ENCODE results near the gene LIX1L. TPM values are rescaled to one million over a fixed set of nuclear protein-coding genes. Genes with fewer than 3 reads are reported as not detected.

Gene LIX1L
- polyA plus RNA-seq, 1 donor (not counting 4 experiments of a cell fraction or from before 2014, with no cell fraction given): 20.0 TPM

- no peak overlapping the region for H3K27ac ChIP-seq (ENCODE audit: control insufficient read depth, insufficient read depth, low read length)
- H3K36me3 ChIP-seq (ENCODE audit: control insufficient read depth in 2 of 2, extremely low read depth in 1 of 2, insufficient read depth in 2 of 2, low read length in 2 of 2): peaks cover 2 to 3% of the 10 kb centered on the region in 2 experiments
- FAIRE-seq: no peak
- no peak overlapping the region for H3K4me3 ChIP-seq (ENCODE audit: control insufficient read depth in 2 of 3, extremely low read depth in 1 of 3, insufficient read depth in 2 of 3, low read depth in 1 of 3, low read length in 3 of 3)
- TF ChIP-seq CTCF (optimal IDR thresholded peaks at IDR 0.05 in 1 of 3, IDR thresholded peaks at IDR 0.05 in 1 of 3, conservative IDR thresholded peaks at IDR 0.05 in 1 of 3; ENCODE audit: extremely low read depth in 1 of 3, insufficient read depth in 2 of 3, low read length in 3 of 3): no peak
- no peaks in the 10 kb centered on the region for H3K9me1 ChIP-seq (ENCODE audit: control insufficient read depth, extremely low read depth, insufficient read depth, low read length)
- no peak overlapping the region for H3K4me2 ChIP-seq (ENCODE audit: control insufficient read depth, extremely low read depth, insufficient read depth, low read depth, low read length)
- no peaks in the 10 kb centered on the region for H4K20me1 ChIP-seq (ENCODE audit: control insufficient read depth, extremely low read depth, insufficient read depth, low read length)
- dilution Hi-C loops (cut with MboI; ENCODE audit: extremely low pct_ligation_motif_present, low sequenced_read_pairs): no loop called here
- no peaks in the 10 kb centered on the region for H3K9me3 ChIP-seq (ENCODE audit: control insufficient read depth, low read depth, low read length)
- peaks cover 28% of the 10 kb centered on the region for H3K4me1 ChIP-seq (ENCODE audit: control insufficient read depth, extremely low read depth, insufficient read depth, low read length)
- no peaks in the 10 kb centered on the region for H3K79me2 ChIP-seq (ENCODE audit: control insufficient read depth, insufficient read depth, low read length)
- no peak for DNase-seq (ENCODE audit: low read depth, low spot score)
- no peak overlapping the region for H3K9ac ChIP-seq (ENCODE audit: control insufficient read depth, extremely low read depth, insufficient read depth, low read length)
- H2AFZ ChIP-seq (ENCODE audit: control insufficient read depth, low read length): no peak overlapping the region
- no peaks in the 10 kb centered on the region for H3K27me3 ChIP-seq (ENCODE audit: control insufficient read depth, extremely low read depth, insufficient read depth, low read length)
These were observed 62.3 kb downstream of the LIX1L start for GRCh38 chr1:145895471-145895870.

DNA sequence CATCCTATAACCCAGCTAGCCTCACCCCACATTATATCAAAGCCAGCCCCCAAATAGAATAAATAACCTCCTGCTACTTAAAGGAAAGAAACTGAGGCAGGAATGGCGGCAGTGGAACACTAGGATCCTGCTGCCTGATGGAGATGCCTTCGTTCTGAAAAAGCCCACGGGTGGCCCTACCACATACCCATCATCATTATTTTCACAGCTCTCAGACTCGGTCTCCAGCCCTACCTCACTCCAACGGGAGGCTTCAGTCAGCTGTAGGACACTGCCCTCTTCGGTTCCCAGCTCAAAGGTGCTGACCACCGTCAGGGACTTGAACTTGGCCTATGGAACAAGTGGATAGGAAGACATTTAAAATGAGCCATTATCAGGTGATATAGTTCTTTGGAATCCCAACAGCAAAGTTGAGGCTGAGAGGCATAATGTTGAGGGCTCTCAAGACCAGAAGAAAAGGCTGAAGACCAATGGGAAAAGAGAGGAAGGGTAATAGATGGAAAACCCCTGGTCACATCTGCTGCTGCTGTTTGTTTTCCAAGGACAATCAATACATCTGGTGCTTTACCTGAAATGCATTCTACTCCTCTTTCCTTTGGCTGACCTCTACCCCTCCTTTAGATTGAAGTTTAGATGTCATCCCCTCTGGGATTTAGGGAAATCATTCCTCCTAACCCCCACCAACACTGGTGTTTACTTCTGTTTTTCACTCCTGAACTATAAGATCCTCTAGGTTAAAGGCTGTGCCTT, 64.3 kb downstream of the LIX1L start:
- no peak for TF ChIP-seq EZH2 (IDR thresholded peaks at IDR 0.05; ENCODE audit: low read length)
- TF ChIP-seq CTCF (optimal IDR thresholded peaks at IDR 0.05 in 1 of 3, IDR thresholded peaks at IDR 0.05 in 1 of 3, conservative IDR thresholded peaks at IDR 0.05 in 1 of 3; ENCODE audit: extremely low read depth in 1 of 3, insufficient read depth in 2 of 3, low read length in 3 of 3): no peak
- Histone ChIP-seq H3K4me2 (ENCODE audit: control insufficient read depth, extremely low read depth, insufficient read depth, low read depth, low read length) (no peak overlapping the region), H3K9ac (ENCODE audit: control insufficient read depth, extremely low read depth, insufficient read depth, low read length) (no peak overlapping the region), H3K4me3 (ENCODE audit: control insufficient read depth in 2 of 3, extremely low read depth in 1 of 3, insufficient read depth in 2 of 3, low read depth in 1 of 3, low read length in 3 of 3) (no peak overlapping the region), H3K36me3 (ENCODE audit: control insufficient read depth in 2 of 2, extremely low read depth in 1 of 2, insufficient read depth in 2 of 2, low read length in 2 of 2) (peaks cover 1 to 2% of the 10 kb centered on the region in 2 experiments), H4K20me1 (ENCODE audit: control insufficient read depth, extremely low read depth, insufficient read depth, low read length) (no peaks in the 10 kb centered on the region), H3K9me1 (ENCODE audit: control insufficient read depth, extremely low read depth, insufficient read depth, low read length) (no peaks in the 10 kb centered on the region), H3K9me3 (ENCODE audit: control insufficient read depth, low read depth, low read length) (no peaks in the 10 kb centered on the region), H2AFZ (ENCODE audit: control insufficient read depth, low read length) (no peak overlapping the region), H3K4me1 (ENCODE audit: control insufficient read depth, extremely low read depth, insufficient read depth, low read length) (peaks cover 30% of the 10 kb centered on the region), H3K79me2 (ENCODE audit: control insufficient read depth, insufficient read depth, low read length) (no peaks in the 10 kb centered on the region), H3K27me3 (ENCODE audit: control insufficient read depth, extremely low read depth, insufficient read depth, low read length) (no peaks in the 10 kb centered on the region), H3K27ac (ENCODE audit: control insufficient read depth, insufficient read depth, low read length) (no peak overlapping the region)
- dilution Hi-C loops (cut with MboI; ENCODE audit: extremely low pct_ligation_motif_present, low sequenced_read_pairs): no loop called here
- DNase-seq (ENCODE audit: low read depth, low spot score): no peak
- no peak for FAIRE-seq
